GM19035 (cell line): ENCODE data around the gene SCGB1D1.

Experiments
- ATAC-seq: cut with Tn5 transposase; IDR thresholded peaks from one replicate; pipeline ENCODE4 v1.9.1; 2021; ENCODE audit not compliant: unreplicated experiment

SCGB1D1 gene

GRCh38 chr11:62221498-62221897, 31.5 kb downstream of the SCGB1D1 start:
- no peak for ATAC-seq

GRCh38 chr11:62223095-62223494, 33.1 kb downstream of the SCGB1D1 start:
- no peak for ATAC-seq

- no peak for ATAC-seq
These were observed 43.7 kb downstream of the SCGB1D1 start for GRCh38 chr11:62233730-62234129.

- ATAC-seq, result no peak
These were observed 46.2 kb downstream of the SCGB1D1 start for GRCh38 chr11:62236187-62236586.

GRCh38 chr11:62237499-62237898, 47.5 kb downstream of the SCGB1D1 start:
- ATAC-seq, result no peak

GRCh38 chr11:62238151-62238550, 48.1 kb downstream of the SCGB1D1 start:
- ATAC-seq, result no peak

- no peak for ATAC-seq
These were observed 51.1 kb downstream of the SCGB1D1 start for GRCh38 chr11:62241095-62241494.

GRCh38 chr11:62242021-62242420, 52.0 kb downstream of the SCGB1D1 start, which contains the start of gene SCGB1D2:
TSS of gene SCGB1D2 (plus strand) at chr11:62242239. CDS start at chr11:62242308, 69 bp downstream.
- no peak for ATAC-seq
